ENCODE results near the gene ZNF280C. TPM values are rescaled to one million over a fixed set of nuclear protein-coding genes. Genes with fewer than 3 reads are reported as not detected.

Gene ZNF280C
- total RNA-seq, 1 experiment from 2014 or later, result 4.6 TPM

DNA sequence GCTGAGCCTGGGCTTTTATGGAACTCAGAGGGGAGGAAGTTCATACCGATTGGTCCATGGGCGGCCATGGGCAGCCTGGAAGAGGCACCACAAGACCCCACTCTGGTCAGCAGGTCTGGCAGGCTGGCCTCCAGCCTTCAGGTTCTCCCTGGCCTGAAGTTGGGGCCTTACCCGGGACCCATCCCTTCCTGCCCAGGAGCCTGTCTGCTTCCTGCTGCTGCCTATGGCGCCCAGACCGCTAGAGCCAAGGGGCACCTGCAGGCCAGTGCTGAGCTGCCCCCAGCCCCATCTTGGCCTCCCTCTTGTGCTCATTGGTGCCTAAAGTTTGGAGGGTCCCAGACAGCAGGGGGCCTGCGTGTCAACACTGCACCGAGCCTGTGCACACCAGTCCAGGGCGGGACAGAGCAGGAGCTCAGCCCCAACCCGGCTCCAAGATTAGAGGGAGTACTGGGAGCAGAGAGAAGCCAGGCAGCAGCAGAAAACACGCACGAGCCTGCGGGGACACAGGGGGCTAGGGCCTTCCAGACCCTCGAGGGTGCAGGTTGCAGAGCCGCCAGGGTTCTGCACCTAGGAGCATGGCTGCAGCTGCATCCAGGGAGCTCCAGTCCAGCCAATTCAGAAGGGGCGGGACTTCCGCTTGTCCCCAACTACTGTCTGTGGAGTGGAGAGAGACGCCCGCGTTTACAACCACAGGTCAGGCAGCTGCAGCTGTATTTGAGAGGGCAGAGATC lies 30.7 kb upstream of the ZNF280C start:
- Histone ChIP-seq H3K27me3 (ENCODE audit: low read length) (no peaks in the 10 kb centered on the region), H3K79me2 (ENCODE audit: low read length) (no peaks in the 10 kb centered on the region), H3K9me2 (replicated peaks; ENCODE audit: low read length) (no peaks in the 10 kb centered on the region), H3K36me3 (ENCODE audit: low read depth, low read length) (no peaks in the 10 kb centered on the region), H2AFZ (ENCODE audit: low read length) (no peak overlapping the region), H4K20me1 (ENCODE audit: low read length) (no peaks in the 10 kb centered on the region), H3K27ac (ENCODE audit: low read length) (no peak overlapping the region), H3F3A (ENCODE audit: low read length, unreplicated experiment) (no peaks in the 10 kb centered on the region), H3K9ac (ENCODE audit: low read length) (no peak overlapping the region), H3K4me2 (ENCODE audit: low read length) (no peak overlapping the region), H3K4me1 (ENCODE audit: insufficient read depth, low read length) (peaks cover 19% of the 10 kb centered on the region), H3K9me3 (ENCODE audit: low read length) (no peaks in the 10 kb centered on the region), H3K4me3 (ENCODE audit: low read length) (no peak overlapping the region)
- ATAC-seq (no peak), DNase-seq (no peak)
- intact Hi-C loops (cut with micrococcal nuclease), result no loop called here
- ChIA-PET CTCF (no interaction called here), POLR2A (ENCODE audit: unreplicated experiment) (no interaction called here)
- TF ChIP-seq EZH2 (IDR thresholded peaks at IDR 0.05; ENCODE audit: low read length, unreplicated experiment), result no peak
- TF ChIP-seq, protein P1, sequence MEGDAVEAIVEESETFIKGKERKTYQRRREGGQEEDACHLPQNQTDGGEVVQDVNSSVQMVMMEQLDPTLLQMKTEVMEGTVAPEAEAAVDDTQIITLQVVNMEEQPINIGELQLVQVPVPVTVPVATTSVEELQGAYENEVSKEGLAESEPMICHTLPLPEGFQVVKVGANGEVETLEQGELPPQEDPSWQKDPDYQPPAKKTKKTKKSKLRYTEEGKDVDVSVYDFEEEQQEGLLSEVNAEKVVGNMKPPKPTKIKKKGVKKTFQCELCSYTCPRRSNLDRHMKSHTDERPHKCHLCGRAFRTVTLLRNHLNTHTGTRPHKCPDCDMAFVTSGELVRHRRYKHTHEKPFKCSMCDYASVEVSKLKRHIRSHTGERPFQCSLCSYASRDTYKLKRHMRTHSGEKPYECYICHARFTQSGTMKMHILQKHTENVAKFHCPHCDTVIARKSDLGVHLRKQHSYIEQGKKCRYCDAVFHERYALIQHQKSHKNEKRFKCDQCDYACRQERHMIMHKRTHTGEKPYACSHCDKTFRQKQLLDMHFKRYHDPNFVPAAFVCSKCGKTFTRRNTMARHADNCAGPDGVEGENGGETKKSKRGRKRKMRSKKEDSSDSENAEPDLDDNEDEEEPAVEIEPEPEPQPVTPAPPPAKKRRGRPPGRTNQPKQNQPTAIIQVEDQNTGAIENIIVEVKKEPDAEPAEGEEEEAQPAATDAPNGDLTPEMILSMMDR (conservative IDR thresholded peaks at IDR 0.05; ENCODE audit: low read depth, low read length), result no peak
- TF ChIP-seq EZH2phosphoT487 (IDR thresholded peaks at IDR 0.05; ENCODE audit: borderline replicate concordance, low read length), result no peak
- no TSS peak for BruUV-seq (replicated peaks)

DNA sequence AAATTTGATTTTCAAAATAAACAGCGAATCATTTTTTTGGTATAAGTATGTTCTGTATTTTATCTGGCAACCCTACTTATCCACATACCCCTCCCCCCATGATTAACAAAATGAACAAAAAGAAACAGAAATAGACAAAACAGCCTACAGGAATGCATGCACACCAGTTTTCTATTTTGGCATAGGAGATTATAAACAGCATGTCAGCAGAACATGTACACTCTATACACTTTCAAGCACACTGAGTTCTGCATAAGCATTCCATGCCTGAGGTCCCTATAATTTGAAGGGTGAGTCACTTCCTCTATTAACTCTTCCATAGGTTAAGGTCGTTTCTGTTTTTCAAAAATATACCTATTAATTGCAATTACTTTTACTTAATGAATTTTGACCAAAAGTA lies 28.0 kb upstream of the ZNF280C start:
- H2AFZ ChIP-seq (ENCODE audit: low read length), result no peak overlapping the region
- no peak overlapping the region; the same call in 1 of the 2 replicates for H3K4me2 ChIP-seq (ENCODE audit: low read length)
- peaks cover 19% of the 10 kb centered on the region for H3K4me1 ChIP-seq (ENCODE audit: insufficient read depth, low read length)
- no peaks in the 10 kb centered on the region for H4K20me1 ChIP-seq (ENCODE audit: low read length)
- peak; percentile 81 for ATAC-seq
- DNase-seq, result peak; percentile 27
- H3K9me3 ChIP-seq (ENCODE audit: low read length), result no peaks in the 10 kb centered on the region
- no peaks in the 10 kb centered on the region for H3K79me2 ChIP-seq (ENCODE audit: low read length)
- intact Hi-C loops (cut with micrococcal nuclease), result no loop called here
- no peak overlapping the region for H3K27ac ChIP-seq (ENCODE audit: low read length)
- H3F3A ChIP-seq (ENCODE audit: low read length, unreplicated experiment), result no peaks in the 10 kb centered on the region
- CTCF ChIA-PET, result no interaction called here
- POLR2A ChIA-PET (ENCODE audit: unreplicated experiment), result no interaction called here
- no peak overlapping the region for H3K4me3 ChIP-seq (ENCODE audit: low read length)
- no TSS peak for BruUV-seq (replicated peaks)
- H3K27me3 ChIP-seq (ENCODE audit: low read length), result no peaks in the 10 kb centered on the region
- no peaks in the 10 kb centered on the region for H3K36me3 ChIP-seq (ENCODE audit: low read depth, low read length)
- no peak overlapping the region for H3K9ac ChIP-seq (ENCODE audit: low read length)
- TF ChIP-seq, protein P1 (conservative IDR thresholded peaks at IDR 0.05; ENCODE audit: low read depth, low read length), result no peak
- TF ChIP-seq EZH2phosphoT487 (IDR thresholded peaks at IDR 0.05; ENCODE audit: borderline replicate concordance, low read length) (no peak), EZH2 (IDR thresholded peaks at IDR 0.05; ENCODE audit: low read length, unreplicated experiment) (no peak)
- no peaks in the 10 kb centered on the region for H3K9me2 ChIP-seq (replicated peaks; ENCODE audit: low read length)

DNA sequence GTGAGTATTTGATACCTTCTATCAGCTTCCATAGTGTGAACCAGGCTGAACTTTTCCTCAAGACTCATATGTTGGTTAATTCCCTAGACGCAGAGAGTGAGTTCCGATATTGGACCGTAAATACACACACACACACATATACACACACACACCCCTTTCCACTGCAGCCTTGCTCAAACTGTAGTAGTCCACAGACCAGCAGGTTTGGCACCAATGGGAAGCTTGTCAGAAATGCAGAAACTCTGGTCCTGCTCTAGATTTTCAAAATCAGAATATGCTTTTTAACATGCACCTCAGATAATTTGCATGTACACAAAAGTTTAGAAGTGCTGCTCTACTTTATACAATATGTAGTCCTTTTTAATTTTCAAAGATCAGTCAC lies 27.6 kb upstream of the ZNF280C start:
- BruUV-seq (replicated peaks), result no TSS peak
- Histone ChIP-seq H3K9me2 (replicated peaks; ENCODE audit: low read length) (no peaks in the 10 kb centered on the region), H3K4me1 (ENCODE audit: insufficient read depth, low read length) (peaks cover 19% of the 10 kb centered on the region), H2AFZ (ENCODE audit: low read length) (no peak overlapping the region), H3K36me3 (ENCODE audit: low read depth, low read length) (no peaks in the 10 kb centered on the region), H3K4me3 (ENCODE audit: low read length) (no peak overlapping the region), H3K4me2 (ENCODE audit: low read length) (no peak overlapping the region; the same call in 1 of the 2 replicates), H3K9ac (ENCODE audit: low read length) (no peak overlapping the region), H3K79me2 (ENCODE audit: low read length) (no peaks in the 10 kb centered on the region), H3K9me3 (ENCODE audit: low read length) (no peaks in the 10 kb centered on the region), H4K20me1 (ENCODE audit: low read length) (no peaks in the 10 kb centered on the region), H3K27ac (ENCODE audit: low read length) (no peak overlapping the region), H3F3A (ENCODE audit: low read length, unreplicated experiment) (no peaks in the 10 kb centered on the region), H3K27me3 (ENCODE audit: low read length) (no peaks in the 10 kb centered on the region)
- TF ChIP-seq, protein P1 (conservative IDR thresholded peaks at IDR 0.05; ENCODE audit: low read depth, low read length), result no peak
- no peak for TF ChIP-seq EZH2phosphoT487 (IDR thresholded peaks at IDR 0.05; ENCODE audit: borderline replicate concordance, low read length)
- no peak for TF ChIP-seq EZH2 (IDR thresholded peaks at IDR 0.05; ENCODE audit: low read length, unreplicated experiment)
- CTCF ChIA-PET, result no interaction called here
- DNase-seq (no peak), ATAC-seq (no peak)
- POLR2A ChIA-PET (ENCODE audit: unreplicated experiment), result no interaction called here
- intact Hi-C loops (cut with micrococcal nuclease), result no loop called here
